Fibroblast of pulmonary artery (primary cell): ENCODE data around the gene VTI1A.

ENCODE experiments used
- DNase-seq: peaks from one replicate; pipeline ENCODE4 v3.0.0-alpha.2; 2010; ENCODE audit warnings: low read depth
- H3K4me3 ChIP-seq: replicated peaks from 2 replicates; pipeline ENCODE4 v1.5.1; 2011; ENCODE audit warnings: low read depth, mild to moderate bottlenecking, control low read depth, low read length, moderate library complexity
- CTCF ChIP-seq: IDR thresholded peaks from 2 replicates; pipeline ENCODE4 v1.5.1; 2011; ENCODE audit warnings: mild to moderate bottlenecking, control low read depth, low read length, inconsistent platforms; ENCODE audit errors: missing control alignments

Gene VTI1A

GRCh38 chr10:112799726-112800510 is 352.9 kb downstream of the VTI1A start:
- no peak for TF ChIP-seq CTCF
- no peak for DNase-seq

GRCh38 chr10:112801004-112801403 is 354.0 kb downstream of the VTI1A start:
- TF ChIP-seq CTCF = no peak

More at GRCh38 chr10:112799726-112800510, 352.9 kb downstream of the VTI1A start:
- no peak overlapping the region for H3K4me3 ChIP-seq

GRCh38 chr10:112801748-112802147 is 354.7 kb downstream of the VTI1A start:
- H3K4me3 ChIP-seq = no peak overlapping the region
- no peak for DNase-seq
- TF ChIP-seq CTCF = no peak

More at GRCh38 chr10:112801004-112801403, 354.0 kb downstream of the VTI1A start:
- no peak overlapping the region for H3K4me3 ChIP-seq
- DNase-seq = no peak

- TF ChIP-seq CTCF = no peak
- H3K4me3 ChIP-seq = no peak overlapping the region
These were observed 355.5 kb downstream of the VTI1A start for GRCh38 chr10:112802411-112803022.

GRCh38 chr10:112803961-112804401 is 357.0 kb downstream of the VTI1A start:
- H3K4me3 ChIP-seq = no peak overlapping the region
- DNase-seq = no peak
- TF ChIP-seq CTCF = no peak

More at GRCh38 chr10:112802411-112803022, 355.5 kb downstream of the VTI1A start:
- DNase-seq = no peak

GRCh38 chr10:112805254-112805590 is 358.2 kb downstream of the VTI1A start:
- DNase-seq = no peak
- no peak overlapping the region for H3K4me3 ChIP-seq
- no peak for TF ChIP-seq CTCF
